GM19455 (cell line): ENCODE data around the gene LTBP3.
A peak's percentile ranks its signal among the peaks of the same experiment; 100 is the strongest.
"Not testable (repeated sequence)": the region's sequence is repeated elsewhere in the genome, so short reads cannot be mapped to it uniquely, and the experiment has no call there.

Source experiments
- ATAC-seq: cut with Tn5 transposase; IDR thresholded peaks from one replicate; pipeline ENCODE4 v1.9.1; 2021; ENCODE audit not compliant: unreplicated experiment

LTBP3 gene

DNA sequence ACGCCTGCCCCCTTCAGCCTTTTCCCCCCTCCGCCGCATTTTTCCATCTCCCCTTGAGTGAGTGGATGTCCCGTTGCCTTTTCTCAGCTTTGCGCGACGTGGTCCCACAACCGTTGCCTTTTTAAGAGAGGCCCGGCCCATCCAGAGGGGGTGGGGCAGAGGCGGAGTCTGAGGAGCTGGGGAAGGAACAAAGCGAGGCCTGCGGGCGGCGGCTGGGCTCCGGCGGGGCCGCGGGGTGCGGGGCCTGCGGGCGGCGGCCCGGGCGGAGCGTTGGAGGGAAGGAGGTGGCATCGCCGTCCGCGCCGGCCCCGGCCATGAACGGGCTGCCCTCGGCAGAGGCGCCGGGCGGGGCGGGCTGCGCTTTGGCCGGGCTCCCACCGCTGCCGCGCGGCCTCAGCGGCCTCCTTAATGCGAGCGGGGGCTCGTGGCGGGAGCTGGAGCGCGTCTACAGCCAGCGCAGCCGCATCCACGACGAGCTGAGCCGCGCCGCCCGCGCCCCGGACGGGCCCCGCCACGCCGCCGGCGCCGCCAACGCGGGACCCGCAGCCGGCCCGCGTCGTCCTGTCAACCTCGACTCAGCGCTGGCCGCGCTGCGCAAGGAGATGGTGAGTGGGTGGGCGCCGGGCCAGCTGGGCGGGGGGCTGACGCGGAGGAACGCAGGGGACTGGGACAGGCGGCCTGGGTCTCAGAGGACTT, 14.3 kb upstream of the LTBP3 start, which contains the start of gene FAM89B:
FAM89B (plus strand) TSS at position 183 of the 696 bp plus-strand sequence; CDS start at position 315, 132 bp downstream.
- no peak for ATAC-seq

DNA sequence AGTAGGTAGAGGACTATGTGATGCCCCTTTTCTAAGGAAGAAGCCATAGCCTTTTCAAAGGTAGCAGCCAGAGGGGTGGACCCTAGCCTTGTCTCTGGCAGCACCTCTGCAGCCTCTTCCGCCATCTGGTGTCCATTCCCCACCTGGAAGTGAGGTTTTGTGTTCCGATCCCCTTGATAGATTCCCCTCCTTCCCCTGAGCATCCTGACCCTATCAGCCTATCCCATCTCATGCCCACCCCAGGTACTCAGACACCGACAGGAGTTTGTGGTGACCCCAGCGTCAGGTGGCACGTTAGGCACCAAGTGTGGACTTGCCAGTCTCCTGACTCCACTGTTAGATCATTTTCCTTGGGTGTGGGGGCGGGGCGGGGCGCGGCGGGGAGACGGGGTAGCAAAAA, 13.8 kb upstream of the LTBP3 start:
- no peak for ATAC-seq

DNA sequence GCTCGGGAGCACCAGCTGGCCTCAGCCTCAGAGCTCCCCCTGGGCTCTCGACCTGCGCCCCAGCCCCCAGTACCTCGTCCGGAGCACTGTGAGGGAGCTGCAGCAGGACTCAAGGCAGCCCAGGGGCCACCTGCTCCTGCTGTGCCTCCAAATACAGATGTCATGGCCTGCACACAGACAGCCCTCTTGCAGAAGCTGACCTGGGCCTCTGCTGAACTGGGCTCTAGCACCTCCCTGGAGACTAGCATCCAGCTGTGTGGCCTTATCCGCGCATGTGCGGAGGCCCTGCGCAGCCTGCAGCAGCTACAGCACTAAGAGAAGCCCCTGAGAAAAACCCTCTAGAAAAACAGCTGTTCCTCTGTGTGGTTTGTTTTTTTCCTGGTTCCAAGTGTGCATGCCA, 13.3 kb upstream of the LTBP3 start:
- no peak for ATAC-seq

DNA sequence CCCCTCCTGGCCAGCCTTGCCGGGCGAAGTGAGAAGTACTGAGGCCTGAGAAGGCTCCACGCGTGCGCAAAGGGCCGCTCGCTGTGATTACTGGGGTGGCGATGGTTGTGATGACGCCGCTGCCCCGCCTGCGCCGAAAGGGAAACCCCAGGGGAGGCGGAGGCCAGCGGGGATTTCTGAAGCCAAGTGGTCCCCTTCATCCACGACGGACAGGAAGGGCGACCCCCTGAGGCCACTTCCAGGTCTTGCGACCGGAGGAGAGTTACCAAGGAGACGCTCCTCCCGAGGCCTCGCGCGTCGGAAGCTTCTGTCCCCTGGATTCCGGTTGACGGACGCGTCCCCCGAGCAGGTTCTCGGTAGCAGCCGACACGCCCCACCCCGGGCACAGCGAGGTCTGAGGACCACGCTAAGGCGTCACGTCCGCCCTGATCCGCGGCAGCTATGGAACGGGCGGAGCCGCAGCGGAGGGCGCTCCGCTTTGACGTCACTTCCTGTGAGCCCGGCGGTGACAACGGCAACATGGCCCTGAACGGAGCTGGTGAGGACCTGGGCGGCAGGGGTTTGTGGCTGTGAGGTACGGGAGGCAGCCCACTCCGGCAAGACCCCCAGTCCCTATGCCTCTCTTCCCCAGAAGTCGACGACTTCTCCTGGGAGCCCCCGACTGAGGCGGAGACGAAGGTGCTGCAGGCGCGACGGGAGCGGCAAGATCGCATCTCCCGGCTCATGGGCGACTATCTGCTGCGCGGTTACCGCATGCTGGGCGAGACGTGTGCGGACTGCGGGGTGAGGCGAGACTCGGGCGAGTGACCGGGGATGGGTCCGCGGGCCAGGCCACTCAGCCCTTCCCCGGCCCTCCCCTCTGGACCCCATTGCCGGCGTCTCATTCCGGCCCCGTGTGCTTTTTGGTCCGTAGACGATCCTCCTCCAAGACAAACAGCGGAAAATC, 12.1 kb upstream of the LTBP3 start, which contains the start of gene ZNRD2:
ZNRD2 (plus strand) TSS at position 505 of the 946 bp plus-strand sequence; CDS start at position 520, 15 bp downstream.
- peak; percentile 53 for ATAC-seq

DNA sequence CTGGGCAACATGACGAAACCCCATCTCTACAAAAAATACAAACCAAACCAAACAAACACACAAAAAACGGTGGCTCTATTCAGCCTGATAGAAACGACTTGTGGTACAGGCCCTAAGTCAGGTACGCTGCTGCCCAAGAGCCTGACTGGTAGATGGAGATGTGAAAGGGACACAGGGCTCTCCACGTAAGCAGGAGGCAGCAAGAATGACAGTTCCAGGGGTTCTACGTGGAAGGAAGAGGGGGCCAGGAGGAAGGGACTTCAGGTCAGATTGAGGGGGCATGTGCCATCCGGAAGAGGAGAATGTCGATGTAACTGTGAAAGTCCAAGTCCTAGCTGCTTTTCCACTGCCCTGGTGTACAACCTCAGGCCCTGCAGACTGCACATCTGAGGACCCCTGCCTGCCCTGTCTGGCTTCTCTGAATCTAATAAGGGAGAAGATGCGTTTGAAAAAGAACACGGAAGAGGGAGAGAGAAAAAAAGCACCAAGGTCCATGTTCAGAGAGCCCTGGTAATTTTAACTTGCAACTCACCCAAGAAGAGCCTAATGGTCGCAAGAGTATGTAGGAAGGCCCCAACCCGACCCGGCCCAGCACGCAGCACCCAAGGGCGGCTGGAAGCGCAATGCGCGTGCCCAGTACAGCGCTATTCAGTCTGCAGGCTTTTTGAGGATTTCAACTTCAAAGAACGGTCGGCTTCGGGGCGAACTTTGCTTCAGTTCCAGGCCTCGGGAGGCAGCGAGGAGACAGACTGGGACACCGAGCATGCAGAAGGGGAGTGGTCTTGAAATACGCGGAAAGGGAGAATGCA, 11.2 kb upstream of the LTBP3 start:
- ATAC-seq, result no peak

DNA sequence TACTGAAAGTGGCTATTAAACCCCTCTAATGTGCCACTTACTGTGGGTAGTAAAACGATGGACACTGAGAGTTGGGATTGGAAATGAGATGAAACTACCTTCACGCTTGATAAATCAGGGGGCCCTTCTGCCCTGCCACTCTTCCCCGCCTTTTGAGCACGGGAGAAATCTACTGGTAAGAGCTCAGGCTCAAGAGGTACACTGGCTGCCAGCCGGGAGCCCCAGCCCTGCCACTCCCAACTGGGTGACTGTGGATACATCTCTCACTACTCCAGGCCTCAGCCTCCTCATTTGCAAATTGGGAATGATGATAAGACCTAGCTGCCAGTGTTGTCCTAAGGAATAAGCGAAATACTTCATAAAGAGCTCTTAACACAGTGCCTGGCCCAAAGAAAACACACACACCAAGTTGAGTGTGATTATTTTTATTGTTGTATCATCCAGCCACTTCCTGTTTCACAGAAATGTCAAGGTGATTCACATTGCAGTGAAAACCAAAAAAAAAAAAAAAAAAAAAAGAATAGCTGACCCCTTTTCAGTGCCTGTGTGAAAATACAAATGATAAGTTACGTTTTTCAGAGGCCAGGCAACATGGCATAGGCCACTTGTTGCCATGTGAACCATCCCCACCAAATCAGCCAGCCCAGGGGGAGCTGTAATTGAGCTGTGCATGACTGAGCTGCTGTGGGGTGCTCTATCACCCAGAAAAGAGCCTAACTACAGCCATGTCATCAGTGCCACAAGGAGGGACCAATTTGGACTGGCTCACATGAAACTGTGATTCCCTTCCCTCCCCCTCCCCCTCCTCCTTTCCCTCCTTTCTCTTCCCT, 7.7 kb upstream of the LTBP3 start:
- no peak for ATAC-seq

DNA sequence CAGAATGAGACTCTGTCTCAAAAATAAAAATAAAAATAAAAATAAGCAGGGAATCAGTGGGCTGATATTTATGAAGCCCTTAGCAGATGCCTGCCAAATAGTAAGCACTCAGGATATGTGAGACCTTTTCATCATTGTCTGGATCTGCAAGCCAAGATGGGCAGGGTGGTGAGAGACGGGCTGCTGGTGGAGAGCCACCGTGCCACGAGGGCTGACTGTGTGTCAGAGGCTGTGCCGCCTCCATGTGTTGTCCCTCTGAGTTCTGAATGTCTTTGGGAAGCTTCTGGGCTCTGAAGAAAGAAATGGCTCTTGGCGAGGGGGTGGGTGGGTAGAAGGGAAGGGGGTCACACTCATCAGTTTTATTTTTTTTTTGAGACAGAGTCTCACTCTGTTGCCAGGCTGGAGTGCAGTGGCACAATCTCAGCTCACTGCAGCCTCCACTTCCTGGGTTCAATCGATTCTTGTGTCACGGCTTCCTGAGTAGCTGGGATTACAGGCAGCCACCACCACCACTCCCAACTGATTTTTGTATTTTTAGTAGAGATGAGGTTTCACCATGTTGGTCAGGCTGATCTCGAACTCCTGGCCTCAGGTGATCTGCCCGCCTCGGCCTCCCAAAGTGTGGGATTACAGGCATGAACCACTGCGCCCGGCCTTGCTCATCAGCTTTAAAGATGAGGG, 6.9 kb upstream of the LTBP3 start:
- not testable (repeated sequence) for ATAC-seq

DNA sequence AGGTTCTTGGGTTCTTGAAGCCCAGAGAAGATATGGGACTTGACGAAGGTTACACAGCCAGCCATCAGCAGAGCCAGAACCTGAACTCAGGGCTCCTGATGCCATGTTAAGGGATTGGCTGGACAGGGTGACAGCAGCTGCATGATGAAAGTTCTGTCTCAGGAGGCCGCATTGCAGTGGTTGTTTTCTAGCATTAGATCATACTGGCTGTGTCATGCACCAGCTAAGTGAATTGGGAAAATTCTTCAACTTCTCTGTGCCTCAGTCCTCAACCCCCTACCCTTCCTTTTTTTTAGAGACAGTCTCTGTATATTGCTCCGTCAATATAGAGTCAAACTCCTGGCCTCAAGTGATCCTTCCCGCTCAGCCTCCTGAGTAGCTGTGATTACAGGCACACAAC, 5.4 kb upstream of the LTBP3 start:
- ATAC-seq, result no peak

DNA sequence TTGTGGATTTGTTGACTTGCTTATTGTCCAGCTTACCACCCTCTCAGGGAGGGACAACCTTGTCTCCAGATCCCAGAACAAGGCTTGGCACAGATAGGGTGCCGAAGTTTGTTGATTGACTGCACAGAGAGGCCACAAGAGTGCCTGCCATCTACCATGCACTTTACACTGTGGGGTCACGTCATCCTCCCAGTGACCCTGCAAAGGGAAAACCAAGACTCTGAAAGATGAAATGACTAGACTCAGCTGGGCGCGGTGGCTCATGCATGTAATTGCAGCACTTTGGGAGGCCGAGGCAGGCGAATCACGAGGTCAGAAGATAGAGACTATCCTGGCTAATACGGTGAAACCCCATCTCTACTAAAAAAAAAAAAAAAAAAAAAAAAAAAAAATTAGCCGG, 4.6 kb upstream of the LTBP3 start:
- no peak for ATAC-seq

DNA sequence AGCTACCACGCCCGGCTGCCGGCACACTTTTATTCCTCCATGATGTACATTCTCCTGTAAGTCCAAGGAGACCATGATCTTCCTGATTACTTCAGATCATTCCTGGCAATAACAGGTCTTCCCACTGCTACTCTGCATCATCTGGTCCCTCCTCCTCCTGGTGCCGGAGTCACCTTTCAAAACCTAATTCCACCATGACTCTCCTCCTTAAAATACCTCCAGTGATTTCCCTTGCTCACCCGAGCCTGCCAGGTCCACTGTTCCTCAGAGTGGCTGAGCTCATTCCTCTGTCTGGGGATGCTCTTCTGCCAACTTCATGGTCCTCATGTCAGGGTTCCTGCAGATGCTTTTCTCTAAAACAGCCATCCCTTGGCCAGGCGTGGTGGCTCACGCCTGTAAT, 3.9 kb upstream of the LTBP3 start:
- ATAC-seq, result no peak

DNA sequence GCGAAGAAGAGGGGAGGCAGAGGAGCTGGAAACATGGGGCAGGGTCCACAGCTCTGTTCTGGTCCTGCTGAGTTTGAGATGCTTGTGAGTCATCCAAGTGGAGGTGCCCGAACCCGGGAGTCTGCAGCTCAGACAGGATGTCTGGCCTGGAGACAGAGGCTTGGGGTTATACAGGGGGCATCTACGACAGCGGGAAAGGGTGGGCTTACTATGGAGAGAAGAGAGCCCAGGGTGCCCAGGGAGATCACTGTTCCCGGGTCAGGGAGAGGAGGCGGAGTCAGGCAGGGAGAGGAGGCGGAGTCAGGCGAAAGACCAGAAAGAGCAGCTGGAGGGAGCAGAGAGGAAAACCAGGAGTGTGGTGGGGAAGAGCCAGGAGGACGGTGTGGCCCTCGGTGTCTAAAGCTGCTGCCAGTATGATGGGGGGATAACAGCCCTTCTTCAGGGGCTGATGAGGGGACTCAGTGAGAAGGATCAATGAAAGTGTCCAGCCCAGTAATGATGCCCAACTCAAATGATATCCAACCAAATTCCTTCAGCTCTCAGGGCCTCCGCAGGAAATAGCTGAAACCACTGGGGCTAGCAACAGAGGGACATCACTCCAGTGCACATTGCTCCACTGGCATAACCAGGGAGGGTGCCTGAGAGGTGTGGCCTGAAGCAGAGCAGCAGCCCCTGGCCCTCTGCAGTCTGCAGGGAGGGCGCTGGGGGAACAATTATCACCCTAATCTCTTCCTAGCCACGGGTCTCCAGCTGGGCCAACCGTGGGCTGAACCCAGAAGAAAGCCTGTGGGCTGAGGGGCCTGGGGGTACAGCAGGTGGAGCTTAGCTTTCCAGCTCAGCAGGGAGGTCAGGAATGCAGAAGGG, 2.6 kb upstream of the LTBP3 start:
- ATAC-seq, result no peak

DNA sequence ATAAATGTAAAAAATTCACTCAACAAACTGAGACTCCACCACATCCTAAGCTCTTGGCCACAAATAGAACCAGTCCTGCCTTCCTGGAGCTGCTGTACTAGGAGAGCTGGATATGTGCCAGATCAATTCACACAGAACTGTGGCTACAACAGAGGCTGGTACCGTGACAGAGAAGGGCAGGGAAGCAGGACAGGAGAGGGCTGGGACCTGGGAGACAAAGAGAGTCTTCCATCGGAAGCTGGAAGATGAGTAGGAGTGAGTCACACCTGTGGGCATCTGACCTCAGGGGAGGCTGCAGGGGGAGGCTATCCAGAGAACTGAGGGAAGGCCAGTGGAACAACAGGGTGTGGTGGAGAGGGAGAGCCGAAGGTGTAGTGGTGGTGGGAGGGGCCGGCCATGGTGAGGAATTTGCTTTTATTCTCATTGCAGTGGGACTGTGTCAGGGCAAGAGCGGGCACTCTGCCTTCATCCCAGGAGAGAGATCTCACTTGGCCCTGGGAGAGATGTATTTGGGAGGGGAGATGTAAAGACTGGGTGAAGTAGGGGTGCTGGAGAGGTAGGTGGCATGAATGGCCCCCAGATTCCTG, 1.9 kb upstream of the LTBP3 start:
- ATAC-seq, result no peak

DNA sequence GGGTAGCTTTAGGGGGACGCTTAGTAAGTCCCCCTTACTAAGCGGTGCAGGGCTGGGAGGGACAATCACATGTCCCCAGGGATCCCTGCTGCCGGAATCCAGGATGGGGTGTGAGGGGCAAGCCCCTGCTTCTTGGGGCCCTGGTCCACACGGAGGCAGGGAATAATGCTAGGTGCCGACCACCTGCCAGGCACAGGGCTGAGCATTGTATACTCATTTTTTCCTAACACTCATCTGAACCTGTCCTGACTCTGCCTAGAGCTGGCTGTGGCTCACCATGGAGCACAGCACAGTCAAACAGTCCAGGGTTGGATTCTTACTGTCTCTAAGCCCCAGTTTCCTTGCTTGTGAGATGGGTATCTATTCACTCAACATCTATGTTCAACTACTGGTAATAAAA, 1.4 kb upstream of the LTBP3 start:
- no peak for ATAC-seq

DNA sequence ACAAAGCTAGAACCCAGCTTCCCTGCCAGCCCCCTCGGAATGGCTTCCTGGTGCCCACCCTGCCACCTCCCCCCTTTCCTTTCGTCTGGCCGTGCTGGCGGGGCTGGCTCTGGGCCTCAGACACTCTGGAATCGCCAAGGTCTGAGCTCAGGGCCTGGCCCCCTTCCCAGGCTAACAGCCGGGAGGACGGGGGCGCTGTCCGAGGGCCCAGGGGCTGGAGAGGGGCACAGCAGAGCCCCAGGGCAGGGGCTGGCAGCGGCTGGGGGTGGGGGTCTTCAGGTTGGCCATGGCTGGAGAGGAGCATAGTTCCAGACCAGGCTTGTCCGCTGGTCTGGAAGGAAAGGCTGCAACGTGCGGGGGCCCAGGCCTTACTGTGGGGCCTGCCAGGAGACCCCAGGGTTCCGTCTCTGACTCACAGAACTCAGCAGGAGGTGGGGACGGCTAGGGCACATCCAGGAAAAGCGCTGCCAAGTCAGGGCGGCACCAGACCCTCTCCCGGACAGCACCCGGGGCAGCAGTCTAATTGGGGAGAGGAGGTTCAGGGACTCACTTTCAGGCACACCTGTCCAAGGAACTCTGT, 861 bp upstream of the LTBP3 start:
- no peak for ATAC-seq

DNA sequence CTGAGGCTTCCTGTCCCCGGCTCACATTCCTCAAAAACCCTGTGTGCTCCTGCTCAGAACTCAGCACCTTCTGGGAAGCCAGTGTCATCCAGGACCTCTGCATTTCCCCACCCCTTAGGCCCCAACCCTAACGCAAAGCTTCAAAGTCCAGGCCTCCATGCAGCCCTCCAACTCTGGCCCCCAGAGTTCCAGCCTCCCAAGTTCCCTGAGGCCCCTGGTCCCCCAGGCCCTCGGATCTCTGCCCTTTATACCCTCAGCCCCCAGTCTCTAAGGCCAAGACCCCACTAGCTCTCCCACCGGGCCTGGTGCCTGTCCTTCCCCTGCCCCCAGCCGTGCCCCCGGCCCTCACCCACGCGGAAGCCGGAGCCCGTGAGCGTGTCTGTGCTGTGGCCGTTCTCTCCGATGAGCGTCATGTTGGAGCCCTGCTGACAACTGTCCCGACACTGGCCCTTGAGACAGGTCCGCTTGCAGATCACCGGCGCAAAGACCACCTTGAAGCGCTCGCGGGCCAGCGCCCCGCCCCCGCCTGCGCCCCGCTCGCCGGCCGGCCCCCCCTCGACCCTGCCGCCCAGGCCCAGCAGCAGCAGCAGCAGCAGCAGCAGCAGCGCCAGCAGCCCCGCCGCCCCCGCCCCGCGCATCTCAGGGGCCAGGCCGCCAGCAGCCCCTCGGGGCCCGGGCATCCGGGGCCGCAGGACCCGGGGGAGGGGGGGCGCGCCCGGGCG, 718 bp downstream of the LTBP3 start:
- no peak for ATAC-seq

DNA sequence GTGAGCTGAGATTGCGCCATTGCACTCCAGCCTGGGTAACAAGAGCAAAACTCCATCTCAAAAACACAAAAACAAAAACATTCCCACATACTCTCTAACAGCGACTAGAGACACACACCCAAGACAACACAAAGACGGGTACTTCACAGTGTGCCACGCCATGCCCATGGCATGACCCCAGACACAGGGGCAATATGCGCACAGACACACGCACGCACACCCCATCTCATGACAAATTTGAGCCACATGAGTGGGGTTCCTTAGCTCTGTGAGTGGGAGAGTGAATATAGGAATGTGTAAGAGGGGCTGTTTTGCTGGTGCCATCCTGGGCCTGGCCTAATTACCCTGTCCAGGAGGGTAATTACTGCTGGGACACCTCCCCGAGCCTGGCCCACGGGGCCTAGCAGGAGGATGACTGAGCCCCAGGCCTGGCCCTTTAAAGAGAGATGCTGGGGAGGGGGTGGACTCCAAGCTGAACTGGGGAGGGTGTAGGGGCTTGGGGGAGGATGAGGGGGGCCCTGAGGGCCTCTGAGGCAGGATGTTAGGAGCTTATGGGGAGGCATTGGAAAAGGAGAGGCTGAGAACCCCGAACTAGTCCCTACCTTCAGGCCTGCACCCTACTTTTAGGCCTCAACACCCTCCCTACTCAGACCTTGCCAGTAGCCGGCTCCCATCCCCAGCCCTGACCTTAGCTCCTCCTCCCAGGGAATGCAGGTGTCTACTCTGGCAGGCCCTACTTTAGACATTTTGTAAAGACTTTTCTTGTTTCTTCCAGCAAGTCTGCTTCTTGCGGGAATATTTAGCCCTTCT, 1.5 kb downstream of the LTBP3 start:
- no peak for ATAC-seq
